Gastroesophageal sphincter (tissue), 3 donors: ENCODE data around the gene USP15.

ENCODE experiments used
- CTCF ChIP-seq, 4 experiments: fragments of 200-600 bp in 2 of 4; fragments of 450-650 bp in 2 of 4; sonication (generic) in 1 of 4; IDR thresholded peaks; one replicate each; pipeline ENCODE4 v1.5.1; 2017 to 2019; ENCODE audit warnings: antibody characterized with exemption in 4 of 4, mild to moderate bottlenecking in 2 of 4, moderate library complexity in 2 of 4
- EP300 ChIP-seq: sonication (generic); formaldehyde crosslinking; IDR thresholded peaks from one replicate; pipeline ENCODE4 v1.6.1; 2017; ENCODE audit warnings: antibody characterized with exemption, mild to moderate bottlenecking
- POLR2A ChIP-seq, 2 donors: fragments of 450-650 bp; IDR thresholded peaks; one replicate each; pipeline ENCODE4 v1.6.1; 2017; ENCODE audit warnings: antibody characterized with exemption in 2 of 2, mild to moderate bottlenecking in 2 of 2, moderate library complexity in 1 of 2
- POLR2AphosphoS5 ChIP-seq: sonication (generic); formaldehyde crosslinking; IDR thresholded peaks from one replicate; pipeline ENCODE4 v1.6.1; 2017; ENCODE audit warnings: antibody characterized with exemption

DNA sequence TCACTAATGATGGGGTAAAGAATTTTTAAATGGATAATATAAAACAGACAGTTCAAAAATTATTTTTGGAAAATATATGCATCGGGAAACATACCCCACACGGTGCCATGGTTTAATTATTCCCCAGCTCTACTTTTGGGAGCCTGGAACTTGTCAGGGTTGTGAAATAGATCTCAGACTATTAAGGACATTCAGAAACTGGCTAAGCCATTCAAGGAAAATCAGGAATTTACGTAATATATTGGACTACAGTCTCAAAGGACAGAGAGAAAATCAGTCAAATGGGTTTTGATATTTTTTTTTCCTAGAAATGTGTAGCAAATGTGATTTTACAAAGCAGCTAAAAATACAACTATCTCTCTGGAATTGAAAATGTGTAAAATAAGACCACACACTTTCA, 148.9 kb downstream of the USP15 start:
- TF ChIP-seq CTCF (IDR thresholded peaks at IDR 0.05) (no peak), EP300 (no peak), POLR2A (IDR thresholded peaks at IDR 0.05) (no peak), POLR2AphosphoS5 (no peak)
